OCI-LY1 (cell line): ENCODE results near the gene VCAM1.

Source experiments
- CTCF ChIP-seq: fragments of 200-600 bp; sonication (generic), shearing (Covaris generic); IDR thresholded peaks from 2 replicates; pipeline ENCODE4 v1.5.1; 2017; ENCODE audit warnings: mild to moderate bottlenecking, antibody characterized with exemption, low read length, moderate library complexity, mixed read lengths
- EZH2 ChIP-seq: fragments of 200-600 bp; sonication (generic), shearing (Covaris generic); IDR thresholded peaks from 2 replicates; pipeline ENCODE4 v1.8.0; 2017; ENCODE audit warnings: borderline replicate concordance, mixed run types, mild to moderate bottlenecking, antibody characterized with exemption, low read length, moderate library complexity, mixed read lengths

- TF ChIP-seq CTCF (no peak), EZH2 (no peak)
Measured at GRCh38 chr1:100747771-100748170, 28.2 kb downstream of the VCAM1 start.
